HG03095 (cell line): ENCODE measurements around the gene PCSK5.

Experiments used
- ATAC-seq: cut with Tn5 transposase; IDR thresholded peaks from one replicate; pipeline ENCODE4 v1.9.1; 2021; ENCODE audit warnings: moderate library complexity; ENCODE audit not compliant: unreplicated experiment

The PCSK5 gene

GRCh38 chr9:75918909-75919308 lies 28.4 kb downstream of the PCSK5 start:
- ATAC-seq: no peak

- ATAC-seq: no peak
These were observed 31.1 kb downstream of the PCSK5 start for GRCh38 chr9:75921391-75922127.

- no peak for ATAC-seq
These were observed 35.9 kb downstream of the PCSK5 start for GRCh38 chr9:75926385-75926784.

DNA sequence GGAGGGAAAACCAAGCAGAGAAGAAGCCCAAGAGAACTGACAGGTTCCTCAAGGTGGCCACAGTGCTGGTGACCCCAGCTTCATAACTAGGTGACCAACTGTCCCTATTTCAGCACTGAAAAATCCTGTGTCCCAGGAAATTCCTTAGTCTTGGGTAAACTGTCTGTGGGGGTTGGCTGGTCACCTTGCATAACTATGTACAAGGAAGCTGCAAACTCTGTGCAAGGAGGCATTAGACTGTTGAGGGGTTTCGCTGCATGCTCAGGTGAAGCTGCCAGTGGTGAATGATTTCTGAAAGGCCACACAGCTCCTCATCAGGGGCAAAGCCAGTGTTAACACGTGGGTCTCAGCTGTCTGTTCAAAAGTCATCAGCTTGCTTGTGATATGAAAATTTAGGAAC lies 36.9 kb downstream of the PCSK5 start:
- no peak for ATAC-seq

GRCh38 chr9:75930190-75930589 lies 39.7 kb downstream of the PCSK5 start:
- ATAC-seq: no peak

GRCh38 chr9:75930730-75931321 lies 40.4 kb downstream of the PCSK5 start:
- no peak for ATAC-seq

GRCh38 chr9:75933982-75934381 lies 43.5 kb downstream of the PCSK5 start:
- no peak for ATAC-seq

DNA sequence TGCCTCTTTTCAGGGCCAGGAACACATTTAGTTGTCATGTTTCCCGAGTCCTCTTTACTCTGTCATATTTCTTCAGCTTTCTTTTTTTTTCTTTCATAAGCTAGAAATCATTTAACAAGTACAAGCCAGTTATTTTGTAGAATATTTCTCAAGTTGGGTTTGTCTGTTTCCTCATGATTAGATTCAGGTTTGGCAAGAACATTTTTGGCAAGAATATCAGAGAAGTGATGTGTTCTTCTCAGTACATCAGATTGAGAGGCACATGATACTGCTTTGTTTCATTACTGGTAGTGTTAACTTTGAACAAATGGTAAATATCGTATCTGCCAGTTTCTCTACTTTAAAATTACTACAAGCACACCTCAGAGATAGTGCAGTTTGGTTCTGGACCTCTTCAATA lies 45.1 kb downstream of the PCSK5 start:
- ATAC-seq: no peak

- ATAC-seq: no peak
These were observed 47.2 kb downstream of the PCSK5 start for GRCh38 chr9:75937521-75938258.

DNA sequence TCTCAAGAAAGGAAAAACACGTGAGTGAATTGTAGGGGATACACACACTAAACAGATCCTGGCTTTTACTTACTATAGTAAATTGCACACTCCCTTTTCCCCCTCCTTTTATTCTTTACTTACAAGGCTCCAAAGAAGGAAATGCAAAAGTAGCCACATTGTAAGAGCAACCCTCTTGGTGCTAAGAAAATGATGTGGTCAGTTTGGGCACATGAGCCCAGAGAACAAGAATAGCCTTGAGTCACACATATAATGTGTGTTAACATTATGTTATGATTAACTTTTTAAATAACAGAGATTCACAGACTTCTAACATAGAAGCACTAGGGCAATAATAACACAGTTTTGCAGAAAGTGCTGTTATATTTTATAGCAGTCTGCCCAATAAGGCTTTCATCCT lies 48.5 kb downstream of the PCSK5 start:
- ATAC-seq: no peak

GRCh38 chr9:75939536-75940111 lies 49.2 kb downstream of the PCSK5 start:
- no peak for ATAC-seq

DNA sequence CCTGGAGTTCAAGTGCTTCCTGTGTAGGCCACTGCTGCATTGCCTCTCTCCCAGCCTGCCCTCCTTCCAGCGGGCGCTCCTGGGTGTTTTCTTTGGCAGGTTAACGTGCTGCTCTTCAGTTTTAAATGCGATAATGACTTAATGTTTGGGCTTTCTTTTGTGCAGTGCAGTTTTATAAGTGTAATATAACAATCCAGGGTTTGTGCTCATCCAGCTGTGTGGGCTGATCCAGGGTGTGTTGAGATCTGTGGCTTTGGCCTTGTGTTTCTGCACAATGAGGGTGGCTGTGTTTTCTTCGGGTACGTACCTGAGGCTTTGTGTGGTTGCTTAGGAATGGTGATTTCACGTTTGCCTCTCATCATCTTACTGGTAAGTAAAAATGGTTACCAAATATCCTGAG lies 50.6 kb downstream of the PCSK5 start:
- ATAC-seq: no peak

DNA sequence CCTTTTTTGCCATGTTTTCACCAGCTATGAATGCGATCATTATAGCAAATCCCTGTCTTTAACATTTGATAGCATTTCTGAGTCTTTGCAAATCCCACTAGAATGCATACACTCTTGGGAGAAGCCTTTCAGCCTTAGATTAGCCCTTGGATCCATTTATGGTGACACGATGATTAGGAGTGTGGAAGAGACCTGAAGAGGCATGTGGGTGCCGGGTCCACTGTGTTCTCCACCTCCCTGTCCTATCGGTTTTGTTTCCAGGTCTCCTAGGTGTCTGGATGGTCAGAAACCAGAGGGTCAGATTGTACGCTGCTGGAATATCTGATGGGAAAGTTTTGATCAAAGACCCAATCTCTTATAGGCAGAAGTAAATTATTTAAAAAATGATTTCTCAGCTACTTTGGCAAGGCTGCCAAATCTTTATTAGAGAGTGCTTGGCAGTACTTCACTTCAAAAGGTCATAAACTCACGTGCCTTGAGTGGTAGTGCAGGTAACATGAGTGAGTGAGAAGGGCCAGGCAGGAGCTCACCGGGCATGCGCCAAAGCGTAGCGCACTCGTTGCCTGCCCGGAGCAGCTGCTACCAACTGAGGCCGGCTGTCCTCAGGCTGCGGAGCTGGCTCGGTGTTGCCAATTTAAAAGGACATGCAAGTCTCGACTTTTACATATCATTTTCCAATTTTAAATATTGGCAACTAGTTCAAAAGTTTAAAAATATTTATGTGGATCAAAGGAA lies 51.3 kb downstream of the PCSK5 start:
- ATAC-seq: no peak

DNA sequence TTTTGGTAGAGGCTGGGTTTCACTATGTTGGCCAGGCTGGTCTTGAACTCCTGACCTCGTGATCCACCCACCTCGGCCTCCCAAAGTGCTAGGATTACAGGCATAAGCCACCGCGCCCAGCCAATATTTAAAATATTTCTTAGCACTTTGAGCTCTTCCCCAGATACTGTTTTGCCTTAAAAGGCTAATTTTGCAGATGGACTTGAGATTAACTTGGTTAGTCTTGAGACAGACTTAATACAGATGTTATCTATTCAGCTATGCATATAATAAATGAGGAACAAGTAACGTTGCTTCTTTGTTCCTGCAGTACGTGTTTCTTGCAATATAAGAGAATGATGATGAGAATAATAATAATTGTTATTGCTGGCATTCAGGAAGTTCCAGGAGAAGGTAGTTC lies 56.3 kb downstream of the PCSK5 start:
- no peak for ATAC-seq

DNA sequence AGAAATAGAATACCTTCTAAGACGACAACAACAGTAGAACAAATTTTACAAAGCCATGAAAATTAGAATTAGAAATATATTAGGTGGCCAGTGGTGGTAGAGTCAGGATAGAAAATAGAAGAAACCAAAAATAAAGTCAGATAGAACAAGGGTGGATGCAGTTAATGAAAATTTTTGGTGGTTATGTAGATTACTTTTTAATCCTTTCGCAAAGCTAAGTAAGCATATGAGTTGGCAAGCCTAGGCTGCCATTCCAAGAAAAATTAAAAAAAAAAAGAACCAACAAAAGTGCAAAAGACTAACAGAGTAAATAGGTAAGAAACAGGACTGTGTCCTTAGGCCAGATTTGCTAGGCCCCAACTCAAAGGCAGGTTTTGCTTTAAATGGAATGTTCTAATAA lies 56.8 kb downstream of the PCSK5 start:
- no peak for ATAC-seq

- ATAC-seq: no peak
These were observed 60.5 kb downstream of the PCSK5 start for GRCh38 chr9:75950998-75951397.

- no peak for ATAC-seq
These were observed 62.7 kb downstream of the PCSK5 start for GRCh38 chr9:75953218-75953617.

DNA sequence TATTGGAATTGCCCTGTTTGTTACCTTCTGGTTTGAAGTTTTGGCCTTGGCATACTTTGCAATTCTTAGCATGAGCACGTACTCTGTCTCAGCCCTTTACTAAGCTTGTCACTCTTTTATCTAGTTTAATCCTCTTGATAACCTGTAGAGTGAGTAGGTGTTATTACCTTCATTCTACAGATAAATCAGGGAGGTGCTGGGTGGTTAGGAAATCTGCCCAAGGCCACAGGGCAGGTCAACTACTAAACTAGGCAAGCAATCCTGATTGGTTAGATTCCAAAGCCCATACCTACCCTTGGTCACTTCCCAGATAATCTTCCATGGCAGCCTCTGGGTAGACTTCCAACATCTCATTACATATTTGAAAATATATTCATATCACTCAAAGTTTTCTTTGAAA lies 65.7 kb downstream of the PCSK5 start:
- ATAC-seq: no peak

DNA sequence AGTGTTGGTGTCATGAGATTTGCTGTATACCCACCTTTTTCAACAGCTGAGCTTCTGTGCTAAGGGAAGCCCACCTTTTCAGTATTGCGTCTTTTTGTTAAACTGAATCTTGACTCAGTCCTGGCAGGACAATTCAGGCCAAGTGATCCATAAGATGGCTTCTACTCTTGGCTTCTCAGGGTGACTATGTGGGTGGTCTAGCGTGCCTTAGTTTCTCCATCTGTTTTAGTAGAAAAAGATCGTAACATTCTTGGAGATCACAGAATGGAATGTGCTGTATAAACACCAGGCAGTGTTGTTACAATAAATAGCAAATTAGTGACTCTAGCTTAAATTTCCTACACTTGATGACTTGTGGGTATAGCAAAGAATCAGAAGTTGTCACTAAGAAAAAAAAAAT lies 66.6 kb downstream of the PCSK5 start:
- ATAC-seq: no peak

DNA sequence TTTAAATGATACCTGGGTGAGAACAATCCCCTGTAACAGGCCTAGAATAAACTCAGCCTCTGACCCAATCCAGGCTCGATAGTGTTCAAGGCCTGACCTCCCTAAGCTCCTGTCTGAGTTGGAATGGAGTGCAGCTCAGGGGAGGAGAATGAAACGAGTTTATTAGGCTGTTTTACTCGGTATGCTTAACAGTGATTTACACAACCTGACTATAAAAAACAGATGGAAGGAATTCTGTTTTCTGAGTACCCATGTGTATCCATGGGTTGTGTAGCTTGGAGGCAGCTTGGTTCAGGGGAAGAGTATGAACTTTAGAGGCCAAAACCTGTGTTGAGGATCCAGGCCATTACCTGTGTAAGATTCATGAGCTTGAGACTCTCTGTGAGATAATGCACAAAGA lies 67.8 kb downstream of the PCSK5 start:
- no peak for ATAC-seq

- no peak for ATAC-seq
These were observed 70.1 kb downstream of the PCSK5 start for GRCh38 chr9:75960551-75960950.
